ENCODE results near the gene RABL3. TPM values are rescaled to one million over a fixed set of nuclear protein-coding genes. Genes with fewer than 3 reads are reported as not detected.

The RABL3 gene
- total RNA-seq, 6 donors from 2014 or later: 4.9 to 20.1 (median 14.2) TPM

- 91% methylated on average over 4 of the region's 4 CpGs for WGBS, 2 donors
- H3K27me3 ChIP-seq: no peaks in the 10 kb centered on the region
- no peak for ATAC-seq (ENCODE audit: low FRiP score in 2 of 2)
- DNase-seq: no peak
- TF ChIP-seq EP300 (IDR thresholded peaks at IDR 0.05) (no peak), POLR2AphosphoS5 (IDR thresholded peaks at IDR 0.05) (no peak), POLR2A (IDR thresholded peaks at IDR 0.05) (no peak)
- TF ChIP-seq, protein P1, sequence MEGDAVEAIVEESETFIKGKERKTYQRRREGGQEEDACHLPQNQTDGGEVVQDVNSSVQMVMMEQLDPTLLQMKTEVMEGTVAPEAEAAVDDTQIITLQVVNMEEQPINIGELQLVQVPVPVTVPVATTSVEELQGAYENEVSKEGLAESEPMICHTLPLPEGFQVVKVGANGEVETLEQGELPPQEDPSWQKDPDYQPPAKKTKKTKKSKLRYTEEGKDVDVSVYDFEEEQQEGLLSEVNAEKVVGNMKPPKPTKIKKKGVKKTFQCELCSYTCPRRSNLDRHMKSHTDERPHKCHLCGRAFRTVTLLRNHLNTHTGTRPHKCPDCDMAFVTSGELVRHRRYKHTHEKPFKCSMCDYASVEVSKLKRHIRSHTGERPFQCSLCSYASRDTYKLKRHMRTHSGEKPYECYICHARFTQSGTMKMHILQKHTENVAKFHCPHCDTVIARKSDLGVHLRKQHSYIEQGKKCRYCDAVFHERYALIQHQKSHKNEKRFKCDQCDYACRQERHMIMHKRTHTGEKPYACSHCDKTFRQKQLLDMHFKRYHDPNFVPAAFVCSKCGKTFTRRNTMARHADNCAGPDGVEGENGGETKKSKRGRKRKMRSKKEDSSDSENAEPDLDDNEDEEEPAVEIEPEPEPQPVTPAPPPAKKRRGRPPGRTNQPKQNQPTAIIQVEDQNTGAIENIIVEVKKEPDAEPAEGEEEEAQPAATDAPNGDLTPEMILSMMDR (IDR thresholded peaks at IDR 0.05): no peak
- no peak overlapping the region for H3K4me3 ChIP-seq
- H3K9me3 ChIP-seq: no peaks in the 10 kb centered on the region
- H3K4me1 ChIP-seq: no peaks in the 10 kb centered on the region
- peaks cover 0 to 32% (median 4%) of the 10 kb centered on the region in 4 donors for H3K36me3 ChIP-seq
- no peak overlapping the region for H3K27ac ChIP-seq
Observed at GRCh38 chr3:120775411-120775810, 33.1 kb upstream of the RABL3 start.

GRCh38 chr3:120773932-120774331 is 31.6 kb upstream of the RABL3 start:
- no peak overlapping the region for H3K4me3 ChIP-seq
- no peak for TF ChIP-seq POLR2AphosphoS5 (IDR thresholded peaks at IDR 0.05)
- no peak for TF ChIP-seq POLR2A (IDR thresholded peaks at IDR 0.05)
- TF ChIP-seq, protein P1 (IDR thresholded peaks at IDR 0.05): no peak
- no peak for TF ChIP-seq EP300 (IDR thresholded peaks at IDR 0.05)
- H3K4me1 ChIP-seq: no peaks in the 10 kb centered on the region
- no peaks in the 10 kb centered on the region for H3K27me3 ChIP-seq
- H3K9me3 ChIP-seq: no peaks in the 10 kb centered on the region
- ATAC-seq (ENCODE audit: low FRiP score in 2 of 2) (no peak), DNase-seq (no peak)
- H3K27ac ChIP-seq: no peak overlapping the region
- H3K36me3 ChIP-seq: peaks cover 0 to 32% (median 4%) of the 10 kb centered on the region in 4 donors

DNA sequence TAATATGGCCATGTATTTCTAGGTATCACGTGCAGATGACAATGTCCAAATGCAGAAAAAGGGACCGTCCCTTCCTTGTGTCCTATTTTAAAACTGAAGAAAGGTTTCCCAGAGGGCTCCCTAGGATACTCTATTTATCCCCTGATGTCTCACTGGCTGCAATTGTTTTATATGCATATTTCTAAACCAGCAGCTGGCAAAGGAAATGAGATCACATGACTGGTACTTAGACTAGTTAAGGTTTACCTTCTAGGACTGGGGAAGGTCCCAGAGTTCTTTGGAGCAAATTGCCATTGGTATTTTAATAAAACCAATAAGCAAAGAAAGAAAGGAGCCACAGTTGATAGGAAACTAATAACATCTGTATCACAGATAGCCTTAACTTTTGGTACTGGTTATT is 29.8 kb upstream of the RABL3 start:
- Histone ChIP-seq H3K9me3 (no peaks in the 10 kb centered on the region), H3K27ac (no peak overlapping the region), H3K36me3 (peaks cover 0 to 30% (median 4%) of the 10 kb centered on the region in 4 donors), H3K4me1 (peaks cover 0 to 9% (median 2%) of the 10 kb centered on the region in 4 donors), H3K4me3 (no peak overlapping the region), H3K27me3 (no peaks in the 10 kb centered on the region)
- no peak for ATAC-seq (ENCODE audit: low FRiP score in 2 of 2)
- 90 to 94% methylated on average over 2 of the region's 2 CpGs for WGBS, 2 donors
- no peak for TF ChIP-seq POLR2AphosphoS5 (IDR thresholded peaks at IDR 0.05)
- TF ChIP-seq POLR2A (IDR thresholded peaks at IDR 0.05): no peak
- TF ChIP-seq EP300 (IDR thresholded peaks at IDR 0.05): no peak
- TF ChIP-seq, protein P1 (IDR thresholded peaks at IDR 0.05): no peak
- DNase-seq: no peak

GRCh38 chr3:120770891-120771290 is 28.6 kb upstream of the RABL3 start:
- WGBS, 2 donors: 83% methylated on average over 4 of the region's 4 CpGs
- H3K27ac ChIP-seq: no peak overlapping the region
- no peaks in the 10 kb centered on the region for H3K9me3 ChIP-seq
- H3K36me3 ChIP-seq: peaks cover 0 to 19% (median 0%) of the 10 kb centered on the region in 4 donors
- H3K4me3 ChIP-seq: no peak overlapping the region
- ATAC-seq (ENCODE audit: low FRiP score in 2 of 2): no peak
- DNase-seq: no peak
- peaks cover 0 to 15% (median 2%) of the 10 kb centered on the region in 4 donors for H3K4me1 ChIP-seq
- no peaks in the 10 kb centered on the region for H3K27me3 ChIP-seq
- TF ChIP-seq, protein P1 (IDR thresholded peaks at IDR 0.05): no peak
- TF ChIP-seq EP300 (IDR thresholded peaks at IDR 0.05): no peak
- TF ChIP-seq POLR2A (IDR thresholded peaks at IDR 0.05): no peak
- no peak for TF ChIP-seq POLR2AphosphoS5 (IDR thresholded peaks at IDR 0.05)

DNA sequence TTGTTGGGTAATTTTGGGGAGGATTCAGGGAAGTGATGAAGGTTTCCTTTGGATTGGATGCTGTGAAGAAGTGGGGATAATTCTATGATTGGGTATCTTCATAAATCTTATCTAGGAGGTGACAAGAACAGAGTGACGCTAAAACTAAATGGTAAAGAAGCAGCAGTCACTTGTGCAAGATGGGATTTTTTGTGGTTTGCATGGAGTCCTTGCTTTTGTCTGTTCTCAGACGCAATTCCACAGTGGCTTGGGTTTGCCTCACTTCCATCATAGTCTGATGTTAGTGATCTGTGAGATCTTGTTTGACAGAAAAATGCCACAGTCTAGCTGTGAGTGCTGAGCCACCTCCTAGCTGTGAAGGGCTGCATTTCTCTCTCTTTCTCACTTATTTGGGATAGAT is 27.1 kb upstream of the RABL3 start:
- Histone ChIP-seq H3K9me3 (no peaks in the 10 kb centered on the region), H3K27me3 (no peaks in the 10 kb centered on the region), H3K27ac (no peak overlapping the region), H3K4me1 (peaks cover 0 to 15% (median 2%) of the 10 kb centered on the region in 4 donors), H3K4me3 (no peak overlapping the region), H3K36me3 (peaks cover 0 to 19% (median 0%) of the 10 kb centered on the region in 4 donors)
- WGBS, 2 donors: 90 to 96% methylated on average over 2 of the region's 2 CpGs
- ATAC-seq (ENCODE audit: low FRiP score in 2 of 2) (no peak), DNase-seq (no peak)
- TF ChIP-seq EP300 (IDR thresholded peaks at IDR 0.05) (no peak), POLR2A (IDR thresholded peaks at IDR 0.05) (no peak), POLR2AphosphoS5 (IDR thresholded peaks at IDR 0.05) (no peak)
- TF ChIP-seq, protein P1 (IDR thresholded peaks at IDR 0.05): no peak

All from upper lobe of left lung (tissue), 6 donors.